HG03060 (cell line): ENCODE data around the gene POTEI.
"Not testable (repeated sequence)": the region's sequence is repeated elsewhere in the genome, so short reads cannot be mapped to it uniquely, and the experiment has no call there.

Source experiments
- ATAC-seq: cut with Tn5 transposase; IDR thresholded peaks from one replicate; pipeline ENCODE4 v1.9.1; 2021; ENCODE audit warnings: low read depth, moderate number of reproducible peaks; ENCODE audit not compliant: unreplicated experiment

The POTEI gene

DNA sequence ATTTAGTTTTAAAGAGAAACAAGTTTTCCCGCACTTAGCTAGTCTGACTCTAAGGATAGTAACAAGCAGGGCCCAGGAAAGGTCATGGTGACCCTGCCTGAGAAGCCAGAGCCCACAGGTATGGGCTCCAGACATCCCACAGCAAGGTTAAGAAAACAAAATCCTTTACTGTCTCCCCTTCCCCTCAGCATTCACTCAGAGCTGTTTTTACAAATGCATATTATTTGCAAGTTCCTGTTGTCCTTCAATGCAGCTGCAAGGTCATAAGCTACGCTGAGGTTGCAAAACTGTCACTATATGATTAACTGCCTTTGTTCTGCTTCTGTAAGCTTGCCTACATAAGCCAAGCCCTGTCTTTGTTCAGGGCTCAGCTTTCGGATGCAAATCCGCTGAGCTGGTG is 18.1 kb downstream of the POTEI start:
- ATAC-seq = not testable (repeated sequence)

DNA sequence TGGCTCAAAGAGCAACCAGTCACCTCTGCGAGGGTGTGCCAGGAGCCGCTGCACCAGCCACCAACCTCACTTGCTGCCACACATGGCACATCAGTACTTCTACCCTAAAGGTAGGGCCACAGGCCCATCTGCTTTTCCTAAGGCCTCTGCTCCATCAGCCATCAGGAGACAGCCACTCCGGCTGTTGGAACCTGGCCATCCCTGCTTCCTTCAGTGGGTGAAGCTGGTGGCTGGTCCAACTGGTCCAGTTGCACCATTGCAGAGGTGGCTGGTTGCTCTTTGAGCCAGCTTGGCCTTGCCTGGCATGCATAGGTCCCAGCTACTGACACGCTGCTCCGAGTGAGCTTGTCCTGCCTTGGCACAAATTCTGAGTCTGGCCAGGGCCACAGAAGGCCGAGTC is 53.7 kb downstream of the POTEI start:
- not testable (repeated sequence) for ATAC-seq

DNA sequence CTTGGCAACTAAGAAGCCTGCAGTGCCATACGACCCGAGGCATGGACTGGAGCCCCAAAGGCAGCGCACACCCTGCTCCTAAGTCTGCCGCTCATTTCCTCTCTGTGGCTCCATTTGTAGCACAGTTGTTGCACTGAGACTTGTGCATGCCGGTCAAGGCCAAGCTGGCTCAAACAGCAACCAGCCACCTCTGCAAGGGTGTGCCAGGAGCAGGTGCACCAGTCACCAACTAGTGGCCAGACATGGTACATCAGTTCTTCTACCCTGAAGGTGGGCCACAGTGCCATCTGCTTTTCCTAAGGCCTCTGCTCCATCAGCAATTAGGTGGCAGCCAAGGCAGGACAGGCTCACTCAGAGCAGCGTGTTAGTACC is 54.4 kb downstream of the POTEI start:
- not testable (repeated sequence) for ATAC-seq

DNA sequence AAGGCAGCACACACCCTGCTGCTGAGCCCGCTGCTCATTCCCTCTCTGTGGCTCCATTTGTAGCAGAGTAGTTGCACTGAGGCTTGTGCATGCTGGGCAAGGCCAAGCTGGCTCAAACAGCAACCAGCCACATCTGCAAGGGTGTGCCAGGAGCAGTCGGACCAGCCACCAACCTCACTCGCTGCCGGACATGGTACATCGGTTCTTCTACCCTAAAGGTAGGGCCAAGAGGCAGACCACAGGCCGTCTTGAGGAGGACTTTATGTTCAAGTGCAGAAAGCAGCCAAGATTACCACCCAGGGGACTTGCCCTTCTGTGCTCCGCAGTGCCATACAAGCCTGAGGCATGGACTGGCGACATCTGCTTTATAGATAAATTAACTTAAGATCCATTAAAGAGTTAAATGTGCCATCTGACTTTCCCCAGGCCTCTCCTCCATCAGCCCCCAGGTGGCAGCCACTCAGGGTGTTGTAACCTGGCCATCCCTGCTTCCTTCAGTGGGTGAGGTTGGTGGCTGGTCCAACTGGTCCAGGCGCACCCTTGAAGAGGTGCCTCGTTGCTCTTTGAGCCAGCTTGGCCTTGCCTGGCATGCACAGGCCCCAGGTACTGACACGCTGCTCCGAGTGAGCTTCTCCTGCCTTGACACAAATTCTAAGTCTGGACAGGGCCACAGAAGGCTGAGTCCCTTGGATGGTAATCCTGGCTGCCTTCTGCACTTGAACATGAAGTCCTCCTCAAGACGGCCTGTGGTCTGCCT is 55.0 kb downstream of the POTEI start:
- not testable (repeated sequence) for ATAC-seq

DNA sequence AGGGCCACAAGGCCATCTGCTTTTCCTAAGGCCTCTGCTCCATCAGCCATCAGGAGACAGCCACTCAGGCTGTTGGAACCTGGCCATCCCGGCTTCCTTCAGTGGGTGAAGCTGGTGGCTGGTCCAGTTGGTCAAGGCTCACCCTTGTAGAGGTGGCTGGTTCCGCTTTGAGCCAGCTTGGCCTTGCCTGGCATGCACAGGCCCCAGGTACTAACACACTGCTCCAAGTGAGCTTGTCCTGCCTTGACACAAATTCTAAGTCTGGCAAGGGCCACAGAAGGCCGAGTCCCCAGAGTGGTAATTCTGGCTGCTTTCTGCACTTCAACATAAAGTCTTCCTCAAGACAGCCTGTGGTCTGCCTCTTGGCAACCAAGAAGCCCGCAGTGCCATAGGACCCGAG is 56.2 kb downstream of the POTEI start:
- ATAC-seq = not testable (repeated sequence)

DNA sequence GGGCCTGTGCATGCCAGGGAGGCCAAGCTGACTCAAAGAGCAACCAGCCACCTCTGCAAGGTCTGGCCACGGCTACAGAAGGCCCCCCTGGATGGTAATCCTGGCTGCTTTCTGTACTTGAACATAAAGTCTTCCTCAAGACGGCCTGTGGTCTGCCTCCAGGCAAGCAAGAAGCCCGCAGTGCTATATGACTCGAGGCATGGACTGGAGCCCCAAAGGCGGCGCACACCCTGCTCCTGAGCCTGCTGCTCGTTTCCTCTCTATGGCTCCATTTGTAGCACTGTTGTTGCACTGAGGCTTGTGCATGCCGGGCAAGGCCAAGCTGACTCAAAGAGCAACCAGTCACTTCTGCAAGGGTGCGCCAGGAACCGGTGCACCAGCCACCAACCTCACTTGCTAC is 57.3 kb downstream of the POTEI start:
- not testable (repeated sequence) for ATAC-seq

DNA sequence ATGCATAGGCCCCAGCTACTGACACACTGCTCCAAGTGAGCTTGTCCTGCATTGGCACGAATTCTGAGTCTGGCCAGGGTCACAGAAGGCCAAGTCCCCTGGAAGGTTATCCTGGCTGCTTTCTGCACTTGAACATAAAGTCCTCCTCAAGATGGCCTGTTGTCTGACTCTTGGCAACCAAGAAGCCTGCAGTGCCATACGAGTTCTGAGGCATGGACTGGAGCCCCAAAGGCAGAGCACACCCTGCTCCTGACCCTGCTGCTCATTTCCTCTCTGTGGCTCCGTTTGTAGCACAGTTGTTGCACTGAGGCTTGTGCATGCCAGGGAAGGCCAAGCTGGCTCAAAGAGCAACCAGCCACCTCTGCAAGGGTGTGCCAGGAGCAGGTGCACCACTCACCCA is 57.9 kb downstream of the POTEI start:
- ATAC-seq = not testable (repeated sequence)

DNA sequence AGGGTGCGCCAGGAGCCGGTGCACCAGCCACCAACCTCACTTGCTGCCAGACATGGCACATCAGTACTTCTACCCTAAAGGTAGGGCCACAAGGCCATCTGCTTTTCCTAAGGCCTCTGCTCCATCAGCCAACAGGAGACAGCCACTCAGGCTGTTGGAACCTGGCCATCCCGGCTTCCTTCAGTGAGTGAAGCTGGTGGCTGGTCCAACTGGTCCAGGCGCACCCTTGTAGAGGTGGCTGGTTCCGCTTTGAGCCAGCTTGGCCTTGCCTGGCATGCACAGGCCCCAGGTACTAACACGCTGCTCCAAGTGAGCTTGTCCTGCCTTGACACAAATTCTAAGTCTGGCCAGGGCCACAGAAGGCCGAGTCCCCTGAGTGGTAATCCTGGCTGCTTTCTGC is 58.8 kb downstream of the POTEI start:
- ATAC-seq = not testable (repeated sequence)

DNA sequence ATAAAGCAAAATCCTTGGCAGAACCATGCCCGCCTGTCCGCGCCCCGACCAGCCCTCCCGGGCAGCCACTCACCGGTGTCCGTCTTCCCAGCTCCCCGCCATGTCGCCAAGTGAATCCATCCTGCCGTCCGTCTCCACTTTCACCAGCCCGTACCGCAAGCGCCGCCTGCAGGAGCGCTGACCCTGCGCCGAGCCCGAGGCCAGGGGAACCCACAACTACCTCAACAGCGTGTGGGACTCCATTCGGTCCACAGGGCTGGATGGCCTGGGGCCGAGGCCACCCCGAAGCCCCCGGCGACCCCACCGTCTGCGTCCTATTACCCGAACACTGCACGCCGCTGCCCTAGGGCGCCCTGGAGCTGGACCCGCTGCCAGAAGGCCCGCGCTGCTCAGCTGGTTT is 81.5 kb downstream of the POTEI start:
- ATAC-seq = not testable (repeated sequence)

DNA sequence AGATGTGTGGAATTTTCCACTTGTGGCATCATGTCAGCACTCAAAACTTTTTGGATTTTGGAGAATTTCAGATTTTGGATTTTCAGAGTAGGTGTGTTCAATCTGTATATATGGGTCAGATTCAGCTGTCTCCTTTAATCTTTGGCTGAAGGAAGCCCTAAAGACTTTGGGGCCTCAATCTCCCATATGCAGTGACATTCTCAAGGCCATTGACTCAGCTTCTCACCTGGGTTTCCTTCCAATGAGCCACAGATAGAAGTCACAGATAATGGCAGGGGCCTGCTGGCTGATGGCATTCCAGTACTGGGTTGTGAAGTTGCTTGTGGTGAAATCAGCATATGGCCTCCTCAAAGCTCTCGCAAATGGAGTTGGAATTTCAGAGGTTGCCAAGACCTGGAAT is 90.3 kb downstream of the POTEI start:
- not testable (repeated sequence) for ATAC-seq

DNA sequence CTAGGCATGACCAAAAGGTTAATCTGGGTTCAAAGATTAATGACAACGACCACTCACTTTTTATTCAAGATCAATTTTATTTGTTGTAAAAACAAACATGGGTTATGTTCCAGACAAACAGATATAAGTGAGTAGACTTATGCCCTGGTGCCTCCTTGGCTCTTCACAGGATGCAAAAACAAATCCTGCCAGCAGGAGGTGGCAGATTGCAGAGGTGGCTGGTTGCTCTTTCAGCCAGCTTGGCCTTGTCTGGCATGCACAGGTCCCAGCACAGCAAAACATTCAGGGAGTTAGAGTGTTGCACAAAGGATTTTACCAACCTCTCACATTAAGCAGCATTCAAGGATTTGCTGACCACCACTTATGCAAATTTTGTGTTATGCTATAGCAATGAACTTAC is 92.4 kb downstream of the POTEI start:
- not testable (repeated sequence) for ATAC-seq
